ENCODE measurements around the gene RHOG. TPM values are rescaled to one million over a fixed set of nuclear protein-coding genes. Genes with fewer than 3 reads are reported as not detected.
A peak's percentile ranks its signal among the peaks of the same experiment; 100 is the strongest.

Gene RHOG
- total RNA-seq, 1 experiment from 2014 or later, result 33.6 TPM

DNA sequence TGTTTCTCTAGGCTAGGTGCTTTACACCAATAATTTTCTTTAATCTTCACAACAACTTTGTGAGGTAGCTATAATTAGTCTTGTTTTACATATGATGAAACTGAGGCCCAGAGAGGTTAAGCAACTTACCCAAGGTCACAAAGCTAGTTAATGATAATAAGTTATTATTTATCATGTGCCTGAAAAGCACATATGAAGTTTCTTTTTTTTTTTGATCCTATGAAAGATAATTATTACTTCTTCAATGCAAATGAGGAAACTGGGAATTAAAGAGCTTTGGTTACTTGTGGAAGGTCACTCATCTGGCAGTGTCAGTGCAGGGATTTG, 37.5 kb upstream of the RHOG start (continued):
- TF ChIP-seq, protein P1, sequence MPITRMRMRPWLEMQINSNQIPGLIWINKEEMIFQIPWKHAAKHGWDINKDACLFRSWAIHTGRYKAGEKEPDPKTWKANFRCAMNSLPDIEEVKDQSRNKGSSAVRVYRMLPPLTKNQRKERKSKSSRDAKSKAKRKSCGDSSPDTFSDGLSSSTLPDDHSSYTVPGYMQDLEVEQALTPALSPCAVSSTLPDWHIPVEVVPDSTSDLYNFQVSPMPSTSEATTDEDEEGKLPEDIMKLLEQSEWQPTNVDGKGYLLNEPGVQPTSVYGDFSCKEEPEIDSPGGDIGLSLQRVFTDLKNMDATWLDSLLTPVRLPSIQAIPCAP (CRISPR knock-in tag; IDR thresholded peaks at IDR 0.05), result no peak
- no peak for TF ChIP-seq GTF2I (CRISPR knock-in tag; conservative IDR thresholded peaks at IDR 0.05)

DNA sequence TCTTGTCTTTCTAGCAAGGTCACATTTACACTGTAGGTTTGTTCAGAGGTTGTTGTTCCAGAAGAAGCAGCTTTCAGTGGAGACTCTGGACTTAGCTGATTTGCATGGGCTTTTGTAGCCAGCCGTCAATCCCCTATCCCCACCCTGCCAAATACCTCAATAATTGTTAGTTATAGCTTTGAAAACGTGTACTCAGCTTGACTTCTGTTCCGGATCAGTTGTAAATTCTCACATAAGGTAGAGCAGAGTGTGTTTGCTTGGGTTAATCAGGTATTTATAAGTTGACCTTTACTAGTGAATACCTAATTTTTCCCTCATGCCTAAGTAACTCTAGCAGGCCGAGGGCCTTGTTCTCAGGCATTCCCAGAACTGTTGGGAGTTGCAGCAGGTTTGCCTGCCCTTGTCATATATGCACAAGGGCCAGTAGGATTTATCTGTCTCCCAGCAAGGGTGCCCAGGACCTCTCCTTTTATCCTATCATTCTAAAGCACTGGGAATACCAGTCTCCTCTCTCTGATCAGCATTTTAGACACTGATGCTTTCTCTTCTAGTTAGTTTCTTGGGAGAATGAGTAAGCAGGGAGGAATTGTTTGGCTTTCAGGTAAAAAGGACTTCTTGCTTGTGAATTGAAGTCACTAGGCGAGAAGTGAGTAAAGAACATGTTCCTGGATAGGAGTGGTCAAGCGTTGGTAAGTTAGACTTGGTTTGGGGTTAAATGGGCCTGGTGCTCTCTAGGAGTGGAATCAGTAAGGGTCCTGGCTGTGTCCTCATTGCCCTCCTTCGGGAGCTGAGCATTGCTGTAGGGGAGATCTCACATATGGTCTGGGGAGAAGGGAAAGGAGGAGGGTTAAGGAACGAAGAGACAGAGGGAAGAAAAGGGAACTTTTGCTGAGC, 36.9 kb upstream of the RHOG start:
- Mint-ChIP-seq H3K27ac (peak overlapping the region; percentile 38), H3K4me3 (no peak overlapping the region), H3K9me3 (no peaks in the 10 kb centered on the region), H3K27me3 (ENCODE audit: low read depth) (no peaks in the 10 kb centered on the region), H3K4me1 (peaks cover 16% of the 10 kb centered on the region), H3K36me3 (no peaks in the 10 kb centered on the region)
- peak; percentile 69 for ATAC-seq
- TF ChIP-seq, protein P2, sequence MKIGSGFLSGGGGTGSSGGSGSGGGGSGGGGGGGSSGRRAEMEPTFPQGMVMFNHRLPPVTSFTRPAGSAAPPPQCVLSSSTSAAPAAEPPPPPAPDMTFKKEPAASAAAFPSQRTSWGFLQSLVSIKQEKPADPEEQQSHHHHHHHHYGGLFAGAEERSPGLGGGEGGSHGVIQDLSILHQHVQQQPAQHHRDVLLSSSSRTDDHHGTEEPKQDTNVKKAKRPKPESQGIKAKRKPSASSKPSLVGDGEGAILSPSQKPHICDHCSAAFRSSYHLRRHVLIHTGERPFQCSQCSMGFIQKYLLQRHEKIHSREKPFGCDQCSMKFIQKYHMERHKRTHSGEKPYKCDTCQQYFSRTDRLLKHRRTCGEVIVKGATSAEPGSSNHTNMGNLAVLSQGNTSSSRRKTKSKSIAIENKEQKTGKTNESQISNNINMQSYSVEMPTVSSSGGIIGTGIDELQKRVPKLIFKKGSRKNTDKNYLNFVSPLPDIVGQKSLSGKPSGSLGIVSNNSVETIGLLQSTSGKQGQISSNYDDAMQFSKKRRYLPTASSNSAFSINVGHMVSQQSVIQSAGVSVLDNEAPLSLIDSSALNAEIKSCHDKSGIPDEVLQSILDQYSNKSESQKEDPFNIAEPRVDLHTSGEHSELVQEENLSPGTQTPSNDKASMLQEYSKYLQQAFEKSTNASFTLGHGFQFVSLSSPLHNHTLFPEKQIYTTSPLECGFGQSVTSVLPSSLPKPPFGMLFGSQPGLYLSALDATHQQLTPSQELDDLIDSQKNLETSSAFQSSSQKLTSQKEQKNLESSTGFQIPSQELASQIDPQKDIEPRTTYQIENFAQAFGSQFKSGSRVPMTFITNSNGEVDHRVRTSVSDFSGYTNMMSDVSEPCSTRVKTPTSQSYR (CRISPR knock-in tag; IDR thresholded peaks at IDR 0.05), result no peak
- TF ChIP-seq, protein P3, sequence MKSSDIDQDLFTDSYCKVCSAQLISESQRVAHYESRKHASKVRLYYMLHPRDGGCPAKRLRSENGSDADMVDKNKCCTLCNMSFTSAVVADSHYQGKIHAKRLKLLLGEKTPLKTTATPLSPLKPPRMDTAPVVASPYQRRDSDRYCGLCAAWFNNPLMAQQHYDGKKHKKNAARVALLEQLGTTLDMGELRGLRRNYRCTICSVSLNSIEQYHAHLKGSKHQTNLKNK (CRISPR knock-in tag; IDR thresholded peaks at IDR 0.05), result no peak
- no peak for TF ChIP-seq ZNF263 (CRISPR knock-in tag; IDR thresholded peaks at IDR 0.05; ENCODE audit: low read depth)
- TF ChIP-seq, protein P4, sequence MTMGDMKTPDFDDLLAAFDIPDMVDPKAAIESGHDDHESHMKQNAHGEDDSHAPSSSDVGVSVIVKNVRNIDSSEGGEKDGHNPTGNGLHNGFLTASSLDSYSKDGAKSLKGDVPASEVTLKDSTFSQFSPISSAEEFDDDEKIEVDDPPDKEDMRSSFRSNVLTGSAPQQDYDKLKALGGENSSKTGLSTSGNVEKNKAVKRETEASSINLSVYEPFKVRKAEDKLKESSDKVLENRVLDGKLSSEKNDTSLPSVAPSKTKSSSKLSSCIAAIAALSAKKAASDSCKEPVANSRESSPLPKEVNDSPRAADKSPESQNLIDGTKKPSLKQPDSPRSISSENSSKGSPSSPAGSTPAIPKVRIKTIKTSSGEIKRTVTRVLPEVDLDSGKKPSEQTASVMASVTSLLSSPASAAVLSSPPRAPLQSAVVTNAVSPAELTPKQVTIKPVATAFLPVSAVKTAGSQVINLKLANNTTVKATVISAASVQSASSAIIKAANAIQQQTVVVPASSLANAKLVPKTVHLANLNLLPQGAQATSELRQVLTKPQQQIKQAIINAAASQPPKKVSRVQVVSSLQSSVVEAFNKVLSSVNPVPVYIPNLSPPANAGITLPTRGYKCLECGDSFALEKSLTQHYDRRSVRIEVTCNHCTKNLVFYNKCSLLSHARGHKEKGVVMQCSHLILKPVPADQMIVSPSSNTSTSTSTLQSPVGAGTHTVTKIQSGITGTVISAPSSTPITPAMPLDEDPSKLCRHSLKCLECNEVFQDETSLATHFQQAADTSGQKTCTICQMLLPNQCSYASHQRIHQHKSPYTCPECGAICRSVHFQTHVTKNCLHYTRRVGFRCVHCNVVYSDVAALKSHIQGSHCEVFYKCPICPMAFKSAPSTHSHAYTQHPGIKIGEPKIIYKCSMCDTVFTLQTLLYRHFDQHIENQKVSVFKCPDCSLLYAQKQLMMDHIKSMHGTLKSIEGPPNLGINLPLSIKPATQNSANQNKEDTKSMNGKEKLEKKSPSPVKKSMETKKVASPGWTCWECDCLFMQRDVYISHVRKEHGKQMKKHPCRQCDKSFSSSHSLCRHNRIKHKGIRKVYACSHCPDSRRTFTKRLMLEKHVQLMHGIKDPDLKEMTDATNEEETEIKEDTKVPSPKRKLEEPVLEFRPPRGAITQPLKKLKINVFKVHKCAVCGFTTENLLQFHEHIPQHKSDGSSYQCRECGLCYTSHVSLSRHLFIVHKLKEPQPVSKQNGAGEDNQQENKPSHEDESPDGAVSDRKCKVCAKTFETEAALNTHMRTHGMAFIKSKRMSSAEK (CRISPR knock-in tag; IDR thresholded peaks at IDR 0.05; ENCODE audit: borderline replicate concordance), result no peak
- TF ChIP-seq SMAD4 (CRISPR knock-in tag; IDR thresholded peaks at IDR 0.05), result no peak
- TF ChIP-seq ETV6 (CRISPR knock-in tag; IDR thresholded peaks at IDR 0.05), result no peak
- no peak for TF ChIP-seq ZNF396 (CRISPR knock-in tag; IDR thresholded peaks at IDR 0.05; ENCODE audit: borderline replicate concordance)
- TF ChIP-seq, protein P1 (CRISPR knock-in tag; IDR thresholded peaks at IDR 0.05), result no peak
- TF ChIP-seq NFE2L1 (CRISPR knock-in tag; IDR thresholded peaks at IDR 0.05), result no peak
- TF ChIP-seq ZNF317 (CRISPR knock-in tag; IDR thresholded peaks at IDR 0.05; ENCODE audit: borderline replicate concordance, low read depth), result no peak
- TF ChIP-seq PRRX2 (CRISPR knock-in tag; IDR thresholded peaks at IDR 0.05), result no peak
- TF ChIP-seq, protein P5, sequence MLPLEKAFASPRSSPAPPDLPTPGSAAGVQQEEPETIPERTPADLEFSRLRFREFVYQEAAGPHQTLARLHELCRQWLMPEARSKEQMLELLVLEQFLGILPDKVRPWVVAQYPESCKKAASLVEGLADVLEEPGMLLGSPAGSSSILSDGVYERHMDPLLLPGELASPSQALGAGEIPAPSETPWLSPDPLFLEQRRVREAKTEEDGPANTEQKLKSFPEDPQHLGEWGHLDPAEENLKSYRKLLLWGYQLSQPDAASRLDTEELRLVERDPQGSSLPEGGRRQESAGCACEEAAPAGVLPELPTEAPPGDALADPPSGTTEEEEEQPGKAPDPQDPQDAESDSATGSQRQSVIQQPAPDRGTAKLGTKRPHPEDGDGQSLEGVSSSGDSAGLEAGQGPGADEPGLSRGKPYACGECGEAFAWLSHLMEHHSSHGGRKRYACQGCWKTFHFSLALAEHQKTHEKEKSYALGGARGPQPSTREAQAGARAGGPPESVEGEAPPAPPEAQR (CRISPR knock-in tag; IDR thresholded peaks at IDR 0.05), result no peak
- TF ChIP-seq, protein P6, sequence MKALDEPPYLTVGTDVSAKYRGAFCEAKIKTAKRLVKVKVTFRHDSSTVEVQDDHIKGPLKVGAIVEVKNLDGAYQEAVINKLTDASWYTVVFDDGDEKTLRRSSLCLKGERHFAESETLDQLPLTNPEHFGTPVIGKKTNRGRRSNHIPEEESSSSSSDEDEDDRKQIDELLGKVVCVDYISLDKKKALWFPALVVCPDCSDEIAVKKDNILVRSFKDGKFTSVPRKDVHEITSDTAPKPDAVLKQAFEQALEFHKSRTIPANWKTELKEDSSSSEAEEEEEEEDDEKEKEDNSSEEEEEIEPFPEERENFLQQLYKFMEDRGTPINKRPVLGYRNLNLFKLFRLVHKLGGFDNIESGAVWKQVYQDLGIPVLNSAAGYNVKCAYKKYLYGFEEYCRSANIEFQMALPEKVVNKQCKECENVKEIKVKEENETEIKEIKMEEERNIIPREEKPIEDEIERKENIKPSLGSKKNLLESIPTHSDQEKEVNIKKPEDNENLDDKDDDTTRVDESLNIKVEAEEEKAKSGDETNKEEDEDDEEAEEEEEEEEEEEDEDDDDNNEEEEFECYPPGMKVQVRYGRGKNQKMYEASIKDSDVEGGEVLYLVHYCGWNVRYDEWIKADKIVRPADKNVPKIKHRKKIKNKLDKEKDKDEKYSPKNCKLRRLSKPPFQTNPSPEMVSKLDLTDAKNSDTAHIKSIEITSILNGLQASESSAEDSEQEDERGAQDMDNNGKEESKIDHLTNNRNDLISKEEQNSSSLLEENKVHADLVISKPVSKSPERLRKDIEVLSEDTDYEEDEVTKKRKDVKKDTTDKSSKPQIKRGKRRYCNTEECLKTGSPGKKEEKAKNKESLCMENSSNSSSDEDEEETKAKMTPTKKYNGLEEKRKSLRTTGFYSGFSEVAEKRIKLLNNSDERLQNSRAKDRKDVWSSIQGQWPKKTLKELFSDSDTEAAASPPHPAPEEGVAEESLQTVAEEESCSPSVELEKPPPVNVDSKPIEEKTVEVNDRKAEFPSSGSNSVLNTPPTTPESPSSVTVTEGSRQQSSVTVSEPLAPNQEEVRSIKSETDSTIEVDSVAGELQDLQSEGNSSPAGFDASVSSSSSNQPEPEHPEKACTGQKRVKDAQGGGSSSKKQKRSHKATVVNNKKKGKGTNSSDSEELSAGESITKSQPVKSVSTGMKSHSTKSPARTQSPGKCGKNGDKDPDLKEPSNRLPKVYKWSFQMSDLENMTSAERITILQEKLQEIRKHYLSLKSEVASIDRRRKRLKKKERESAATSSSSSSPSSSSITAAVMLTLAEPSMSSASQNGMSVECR (CRISPR knock-in tag; IDR thresholded peaks at IDR 0.05; ENCODE audit: borderline replicate concordance), result no peak
- no peak for TF ChIP-seq ZNF423 (CRISPR knock-in tag; IDR thresholded peaks at IDR 0.05)
- TF ChIP-seq CREB1 (CRISPR knock-in tag; IDR thresholded peaks at IDR 0.05), result no peak
- ChIA-PET CTCF (interaction anchor here (1.2 to 5.1 kb wide), 7 partner anchors 10 to 196 kb away, joined by 3 to 38 read pairs (median 6); partner anchors contain the start of genes RHOG and STIM1), POLR2A (interaction anchor here (1.0 kb wide), 1 partner anchor 9 kb away, joined by 3 read pairs; no protein-coding TSS in a partner anchor)
- no peak for DNase-seq (ENCODE audit: low spot score)
